ENCODE results near the gene NOTO. TPM values are rescaled to one million over a fixed set of nuclear protein-coding genes. Genes with fewer than 3 reads are reported as not detected.

The NOTO gene
- polyA plus RNA-seq, 3 donors from 2014 or later: not detected

- no peaks in the 10 kb centered on the region for H3K9me3 Mint-ChIP-seq
- DNase-seq: peak; percentile 95 to 97 (median 96)
- H3K36me3 Mint-ChIP-seq: no peaks in the 10 kb centered on the region
- peaks cover 8 to 10% (median 8%) of the 10 kb centered on the region in 3 donors for H3K27me3 Mint-ChIP-seq (ENCODE audit: low read depth in 3 of 3)
- peaks cover 39 to 40% of the 10 kb centered on the region in 2 donors for H3K4me1 Mint-ChIP-seq
- H3K4me3 Mint-ChIP-seq: peak within 1 kb of the TSS; percentile 94 to 99 (median 96)
- peak within 1 kb of the TSS; percentile 85 to 97 (median 94) for H3K27ac Mint-ChIP-seq
Observed at GRCh38 chr2:73233154-73233931, 31.0 kb downstream of the NOTO start, which contains the start of gene PRADC1. Gene PRADC1 (minus strand): TSS chr2:73233239. CDS start chr2:73233160, 79 bp downstream.

- Mint-ChIP-seq H3K4me1 (peaks cover 43 to 49% of the 10 kb centered on the region in 2 donors), H3K36me3 (no peaks in the 10 kb centered on the region), H3K4me3 (peak within 1 kb of the TSS; percentile 94 to 99 (median 96)), H3K27me3 (ENCODE audit: low read depth in 3 of 3) (peaks cover 8 to 10% (median 8%) of the 10 kb centered on the region in 3 donors), H3K27ac (peak within 1 kb of the TSS; percentile 85 to 97 (median 94)), H3K9me3 (no peaks in the 10 kb centered on the region)
- DNase-seq: peak; percentile 87 to 89 (median 89)
Observed at GRCh38 chr2:73233932-73234832, 31.8 kb downstream of the NOTO start, which contains the start of gene CCT7. Gene CCT7 (plus strand): TSS chr2:73234308. CDS start chr2:73234379, 71 bp downstream.

- Mint-ChIP-seq H3K4me1 (peaks cover 43 to 55% of the 10 kb centered on the region in 2 donors), H3K9me3 (no peaks in the 10 kb centered on the region), H3K27ac (peak overlapping the region; percentile 85 to 97 (median 94)), H3K27me3 (ENCODE audit: low read depth in 3 of 3) (peaks cover 8 to 10% (median 8%) of the 10 kb centered on the region in 3 donors), H3K4me3 (peak overlapping the region; percentile 94 to 99 (median 96)), H3K36me3 (no peaks in the 10 kb centered on the region)
- no peak for DNase-seq
Observed at GRCh38 chr2:73235315-73236028, 33.1 kb downstream of the NOTO start.

GRCh38 chr2:73237168-73237567 lies 34.8 kb downstream of the NOTO start:
- Mint-ChIP-seq H3K9me3 (no peaks in the 10 kb centered on the region), H3K27ac (peak overlapping the region; percentile 1 to 77 (median 34)), H3K36me3 (peaks cover 0 to 4% (median 0%) of the 10 kb centered on the region in 3 donors), H3K4me3 (no peak overlapping the region), H3K4me1 (peaks cover 43 to 63% of the 10 kb centered on the region in 2 donors), H3K27me3 (ENCODE audit: low read depth in 3 of 3) (peaks cover 8 to 10% (median 8%) of the 10 kb centered on the region in 3 donors)
- DNase-seq: no peak

- no peak overlapping the region for H3K4me3 Mint-ChIP-seq
Observed at GRCh38 chr2:73238149-73238548, 35.8 kb downstream of the NOTO start.

GRCh38 chr2:73238976-73239375 lies 36.6 kb downstream of the NOTO start:
- Mint-ChIP-seq H3K27me3 (ENCODE audit: low read depth in 3 of 3) (peaks cover 0 to 2% (median under 1%) of the 10 kb centered on the region in 3 donors), H3K4me1 (peaks cover 35 to 61% of the 10 kb centered on the region in 2 donors), H3K27ac (no peak overlapping the region), H3K36me3 (peaks cover 0 to 10% (median 3%) of the 10 kb centered on the region in 3 donors), H3K9me3 (no peaks in the 10 kb centered on the region), H3K4me3 (no peak overlapping the region)
- DNase-seq: no peak

More at GRCh38 chr2:73238149-73238548, 35.8 kb downstream of the NOTO start:
- H3K36me3 Mint-ChIP-seq: peaks cover 0 to 9% (median 2%) of the 10 kb centered on the region in 3 donors
- H3K9me3 Mint-ChIP-seq: no peaks in the 10 kb centered on the region
- no peak for DNase-seq
- H3K27ac Mint-ChIP-seq: peak overlapping the region in 2 of 6 donors; percentile 2 to 35
- peaks cover 38 to 59% of the 10 kb centered on the region in 2 donors for H3K4me1 Mint-ChIP-seq
- peaks cover 2 to 8% (median 6%) of the 10 kb centered on the region in 3 donors for H3K27me3 Mint-ChIP-seq (ENCODE audit: low read depth in 3 of 3)

GRCh38 chr2:73239776-73240175 lies 37.4 kb downstream of the NOTO start:
- DNase-seq: no peak
- no peak overlapping the region for H3K4me3 Mint-ChIP-seq
- H3K27me3 Mint-ChIP-seq (ENCODE audit: low read depth in 3 of 3): no peaks in the 10 kb centered on the region
- H3K36me3 Mint-ChIP-seq: peaks cover 4 to 15% (median 7%) of the 10 kb centered on the region in 3 donors
- H3K4me1 Mint-ChIP-seq: peaks cover 31 to 57% of the 10 kb centered on the region in 2 donors
- H3K27ac Mint-ChIP-seq: no peak overlapping the region
- no peaks in the 10 kb centered on the region for H3K9me3 Mint-ChIP-seq

GRCh38 chr2:73243884-73244570 lies 41.7 kb downstream of the NOTO start:
- no peak overlapping the region for H3K27ac Mint-ChIP-seq
- H3K27me3 Mint-ChIP-seq (ENCODE audit: low read depth in 3 of 3): no peaks in the 10 kb centered on the region
- no peak for DNase-seq
- H3K36me3 Mint-ChIP-seq: peaks cover 25 to 44% (median 29%) of the 10 kb centered on the region in 3 donors
- peaks cover 0 to 30% of the 10 kb centered on the region in 2 donors for H3K4me1 Mint-ChIP-seq
- H3K4me3 Mint-ChIP-seq: no peak overlapping the region
- no peaks in the 10 kb centered on the region for H3K9me3 Mint-ChIP-seq

GRCh38 chr2:73244580-73244979 lies 42.2 kb downstream of the NOTO start:
- H3K4me3 Mint-ChIP-seq: no peak overlapping the region
- peaks cover 0 to 25% of the 10 kb centered on the region in 2 donors for H3K4me1 Mint-ChIP-seq
- no peaks in the 10 kb centered on the region for H3K9me3 Mint-ChIP-seq
- peaks cover 28 to 50% (median 31%) of the 10 kb centered on the region in 3 donors for H3K36me3 Mint-ChIP-seq
- DNase-seq: no peak
- no peak overlapping the region for H3K27ac Mint-ChIP-seq
- no peaks in the 10 kb centered on the region for H3K27me3 Mint-ChIP-seq (ENCODE audit: low read depth in 3 of 3)

GRCh38 chr2:73246850-73247249 lies 44.5 kb downstream of the NOTO start:
- H3K27ac Mint-ChIP-seq: peak overlapping the region in 2 of 6 donors; percentile 6 to 8

GRCh38 chr2:73249636-73250035 lies 47.3 kb downstream of the NOTO start:
- H3K27me3 Mint-ChIP-seq (ENCODE audit: low read depth in 3 of 3): peaks cover 0 to 4% (median 0%) of the 10 kb centered on the region in 3 donors
- H3K36me3 Mint-ChIP-seq: peaks cover 44 to 66% (median 44%) of the 10 kb centered on the region in 3 donors
- H3K4me1 Mint-ChIP-seq: peaks cover 0 to 9% of the 10 kb centered on the region in 2 donors
- no peak overlapping the region for H3K4me3 Mint-ChIP-seq
- H3K9me3 Mint-ChIP-seq: no peaks in the 10 kb centered on the region
- H3K27ac Mint-ChIP-seq: peak overlapping the region in 1 of 6 donors; percentile 48
- DNase-seq: no peak

More at GRCh38 chr2:73246850-73247249, 44.5 kb downstream of the NOTO start:
- no peak for DNase-seq
- Mint-ChIP-seq H3K4me1 (peaks cover 0 to 14% of the 10 kb centered on the region in 2 donors), H3K4me3 (no peak overlapping the region), H3K9me3 (no peaks in the 10 kb centered on the region), H3K27me3 (ENCODE audit: low read depth in 3 of 3) (peaks cover 0 to 4% (median 0%) of the 10 kb centered on the region in 3 donors), H3K36me3 (peaks cover 35 to 59% (median 41%) of the 10 kb centered on the region in 3 donors)
